ENCODE measurements around the gene L3MBTL4. TPM values are rescaled to one million over a fixed set of nuclear protein-coding genes. Genes with fewer than 3 reads are reported as not detected.

L3MBTL4 gene
- total RNA-seq, 2 experiments from 2014 or later = 0.20 TPM; not detected in 1

DNA sequence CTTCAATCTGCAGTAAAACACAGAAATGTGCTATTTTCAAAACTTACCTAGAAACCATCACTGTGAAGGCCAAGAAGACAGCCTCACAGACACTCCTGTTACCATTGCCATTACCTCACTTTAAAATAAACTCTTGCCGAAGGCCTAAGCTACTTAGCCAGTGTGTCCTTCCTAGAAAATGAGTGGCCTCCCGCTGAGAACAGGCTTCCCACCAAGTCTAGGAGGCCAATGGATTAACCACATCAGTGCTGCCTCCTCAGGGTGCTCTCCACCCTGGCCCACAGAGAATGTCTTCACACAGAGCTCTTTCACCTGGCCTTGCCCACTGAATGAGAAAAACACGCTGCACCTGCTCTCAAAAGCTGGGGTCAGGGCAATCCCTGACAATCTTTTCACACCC, 47.5 kb downstream of the L3MBTL4 start:
- CTCF ChIA-PET = no interaction called here
- Mint-ChIP-seq H3K27me3 (no peaks in the 10 kb centered on the region), H3K27ac (no peak overlapping the region), H3K4me1 (no peaks in the 10 kb centered on the region), H3K36me3 (ENCODE audit: low read depth) (no peaks in the 10 kb centered on the region), H3K9me3 (peaks cover 9% of the 10 kb centered on the region), H3K4me3 (no peak overlapping the region)
- POLR2A ChIA-PET = no interaction called here
- no peak for DNase-seq

DNA sequence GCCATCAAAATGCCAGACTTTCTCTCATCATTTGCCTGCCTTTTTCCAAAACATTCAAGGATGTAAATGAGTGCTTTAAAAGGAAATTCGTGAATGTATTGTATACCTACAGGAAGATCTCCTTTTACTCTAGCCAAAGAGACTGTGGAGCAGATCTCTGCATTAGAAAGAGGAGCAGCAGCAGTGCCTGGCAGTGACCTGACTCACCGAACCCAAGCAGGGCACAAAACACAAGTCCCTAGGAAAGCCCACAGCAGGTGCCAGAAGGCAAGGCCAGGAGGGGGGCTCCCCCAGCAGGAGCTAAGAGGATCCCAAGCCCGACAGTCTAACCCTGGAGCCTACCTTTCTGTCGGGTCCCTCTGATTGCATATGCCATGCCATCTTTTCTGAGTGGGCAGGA, 47.9 kb downstream of the L3MBTL4 start:
- H3K27me3 Mint-ChIP-seq = no peaks in the 10 kb centered on the region
- no peak overlapping the region for H3K27ac Mint-ChIP-seq
- no peaks in the 10 kb centered on the region for H3K4me1 Mint-ChIP-seq
- no peaks in the 10 kb centered on the region for H3K36me3 Mint-ChIP-seq (ENCODE audit: low read depth)
- H3K4me3 Mint-ChIP-seq = no peak overlapping the region
- DNase-seq = no peak
- H3K9me3 Mint-ChIP-seq = peaks cover 9% of the 10 kb centered on the region
- ChIA-PET CTCF (no interaction called here), POLR2A (no interaction called here)

DNA sequence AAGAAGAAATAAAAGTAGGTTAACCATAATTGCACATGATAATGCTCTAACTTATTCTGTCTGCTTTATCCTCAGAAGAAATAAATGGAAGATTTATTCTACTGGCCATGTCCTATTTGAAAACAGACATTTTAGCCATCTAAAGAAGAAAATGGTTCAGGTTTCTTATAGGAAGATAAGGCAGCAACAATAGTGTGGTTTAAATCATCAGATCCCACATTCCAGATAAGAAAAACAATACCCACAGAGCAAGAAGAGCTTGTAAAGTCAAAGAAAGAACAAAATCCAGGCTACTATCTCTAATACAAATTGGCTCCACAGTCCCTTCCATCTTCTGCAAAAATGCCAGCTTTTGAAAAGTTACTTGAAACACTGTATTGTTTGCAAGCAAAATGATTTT, 49.3 kb downstream of the L3MBTL4 start:
- Mint-ChIP-seq H3K36me3 (ENCODE audit: low read depth) (no peaks in the 10 kb centered on the region), H3K4me1 (no peaks in the 10 kb centered on the region), H3K4me3 (no peak overlapping the region), H3K27ac (no peak overlapping the region), H3K27me3 (no peaks in the 10 kb centered on the region), H3K9me3 (peaks cover 13% of the 10 kb centered on the region)
- no peak for DNase-seq
- ChIA-PET CTCF (no interaction called here), POLR2A (no interaction called here)

DNA sequence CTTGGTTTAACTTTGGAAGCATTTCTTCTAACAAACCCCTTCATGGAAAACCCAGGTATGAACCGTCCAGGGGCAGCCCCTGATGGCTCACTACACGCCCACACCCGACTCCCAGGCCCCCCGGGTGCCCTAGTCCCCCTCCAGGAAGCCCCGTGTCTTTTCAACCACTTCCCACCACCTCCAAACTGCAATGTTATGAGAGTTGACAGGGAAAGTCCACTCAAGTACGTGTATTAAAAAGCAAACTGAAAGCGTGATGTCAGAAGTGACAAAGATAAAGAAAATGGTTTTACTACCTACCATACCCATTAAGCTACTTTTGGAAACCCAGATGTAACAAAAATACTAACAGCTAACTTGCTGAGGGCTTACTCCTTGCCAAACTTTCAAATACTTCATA, 51.5 kb downstream of the L3MBTL4 start:
- Mint-ChIP-seq H3K4me3 (no peak overlapping the region), H3K27ac (no peak overlapping the region), H3K36me3 (ENCODE audit: low read depth) (no peaks in the 10 kb centered on the region), H3K9me3 (peaks cover 9% of the 10 kb centered on the region), H3K27me3 (no peaks in the 10 kb centered on the region), H3K4me1 (no peaks in the 10 kb centered on the region)
- ChIA-PET POLR2A (no interaction called here), CTCF (no interaction called here)
- no peak for DNase-seq

DNA sequence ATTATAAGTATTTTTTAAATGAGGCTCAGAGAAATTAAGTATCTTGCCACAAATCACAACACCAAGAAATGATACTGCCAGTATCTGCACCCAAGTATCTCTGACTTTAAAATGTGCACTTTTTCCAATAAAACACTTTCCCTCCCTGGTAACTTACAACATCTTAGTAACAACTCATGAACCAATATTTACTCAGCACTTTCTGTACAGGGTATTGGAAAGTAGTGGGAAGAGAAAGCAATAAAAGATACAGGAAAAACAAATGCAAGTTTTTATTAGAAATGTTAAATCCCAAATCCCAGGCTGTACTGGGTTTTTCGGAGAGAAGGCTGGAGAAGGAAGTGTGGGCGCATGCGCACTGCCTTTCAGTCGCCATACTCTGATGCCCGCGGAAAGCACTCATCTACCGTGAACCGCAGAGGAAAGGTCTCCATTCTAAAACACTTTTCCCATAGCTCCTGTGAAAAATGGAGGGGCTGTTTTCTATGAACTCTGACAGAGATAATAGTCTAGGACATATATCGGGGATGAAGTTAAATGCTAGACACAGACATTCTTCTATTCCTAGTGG, 52.1 kb downstream of the L3MBTL4 start:
- Mint-ChIP-seq H3K36me3 (ENCODE audit: low read depth) (no peaks in the 10 kb centered on the region), H3K9me3 (peaks cover 11% of the 10 kb centered on the region), H3K4me1 (no peaks in the 10 kb centered on the region), H3K27me3 (no peaks in the 10 kb centered on the region), H3K27ac (no peak overlapping the region), H3K4me3 (no peak overlapping the region)
- ChIA-PET POLR2A (no interaction called here), CTCF (no interaction called here)
- DNase-seq = no peak

DNA sequence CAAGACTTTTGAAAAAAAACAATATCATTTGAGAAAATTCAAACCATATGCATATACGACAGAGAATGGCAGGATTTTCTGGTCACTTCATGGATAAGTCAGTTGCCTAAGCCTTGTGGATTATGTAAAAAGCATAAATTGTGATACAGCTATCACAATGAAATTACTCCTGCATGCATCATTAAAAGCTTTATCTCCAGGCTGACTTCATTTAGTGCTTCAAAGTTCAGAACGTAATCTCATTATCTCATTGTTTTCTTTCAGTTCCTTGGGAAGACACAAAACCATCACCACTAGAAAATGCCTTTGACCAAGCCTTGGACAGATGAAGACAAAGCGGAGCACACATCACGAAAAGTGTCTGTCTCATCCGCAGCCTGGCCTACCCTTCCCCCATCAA, 57.0 kb downstream of the L3MBTL4 start:
- no peak overlapping the region for H3K27ac Mint-ChIP-seq
- H3K36me3 Mint-ChIP-seq (ENCODE audit: low read depth) = no peaks in the 10 kb centered on the region
- ChIA-PET POLR2A (no interaction called here), CTCF (no interaction called here)
- H3K4me1 Mint-ChIP-seq = no peaks in the 10 kb centered on the region
- H3K4me3 Mint-ChIP-seq = no peak overlapping the region
- H3K9me3 Mint-ChIP-seq = peaks cover 10% of the 10 kb centered on the region
- no peaks in the 10 kb centered on the region for H3K27me3 Mint-ChIP-seq
- DNase-seq = no peak

DNA sequence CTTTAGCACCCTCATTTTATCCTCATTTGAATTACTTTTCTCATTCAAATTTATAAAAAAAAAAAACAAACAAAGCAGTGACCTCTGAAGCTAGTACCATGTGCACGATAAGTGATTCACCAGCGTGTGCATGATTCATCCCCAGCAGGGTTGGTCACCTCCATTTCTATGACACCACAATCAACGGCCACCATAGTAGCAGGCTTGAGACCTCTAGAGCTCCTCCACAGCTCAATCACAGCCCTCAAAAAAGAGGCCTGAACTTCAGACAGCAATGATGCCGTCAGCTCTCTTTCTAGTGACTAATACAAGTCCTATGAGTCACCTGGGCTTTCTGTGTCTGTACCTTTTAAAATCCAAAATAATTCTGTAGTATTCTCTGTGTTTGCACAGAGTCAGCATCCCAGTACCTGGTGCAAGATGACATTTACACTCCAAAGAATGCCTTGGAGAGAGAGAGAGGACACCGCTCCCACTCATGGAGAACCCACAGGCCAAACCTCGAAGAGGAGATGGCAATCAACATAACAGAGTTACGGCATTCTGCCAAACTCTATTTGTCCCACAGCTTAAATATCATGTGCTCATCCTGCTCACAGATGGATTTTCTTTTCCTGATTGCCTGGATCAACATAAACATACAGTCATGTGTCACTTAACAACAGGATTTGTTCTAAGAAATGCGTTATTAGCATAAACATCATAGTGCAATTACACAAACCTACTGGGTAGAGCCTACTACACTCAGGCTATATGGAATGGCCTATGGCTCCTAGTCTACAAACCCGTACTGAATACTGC, 58.7 kb downstream of the L3MBTL4 start:
- H3K27ac Mint-ChIP-seq = no peak overlapping the region
- ChIA-PET CTCF (no interaction called here), POLR2A (no interaction called here)
- H3K4me3 Mint-ChIP-seq = no peak overlapping the region
- no peaks in the 10 kb centered on the region for H3K36me3 Mint-ChIP-seq (ENCODE audit: low read depth)
- DNase-seq = no peak
- no peaks in the 10 kb centered on the region for H3K27me3 Mint-ChIP-seq
- peaks cover 4% of the 10 kb centered on the region for H3K9me3 Mint-ChIP-seq
- no peaks in the 10 kb centered on the region for H3K4me1 Mint-ChIP-seq

DNA sequence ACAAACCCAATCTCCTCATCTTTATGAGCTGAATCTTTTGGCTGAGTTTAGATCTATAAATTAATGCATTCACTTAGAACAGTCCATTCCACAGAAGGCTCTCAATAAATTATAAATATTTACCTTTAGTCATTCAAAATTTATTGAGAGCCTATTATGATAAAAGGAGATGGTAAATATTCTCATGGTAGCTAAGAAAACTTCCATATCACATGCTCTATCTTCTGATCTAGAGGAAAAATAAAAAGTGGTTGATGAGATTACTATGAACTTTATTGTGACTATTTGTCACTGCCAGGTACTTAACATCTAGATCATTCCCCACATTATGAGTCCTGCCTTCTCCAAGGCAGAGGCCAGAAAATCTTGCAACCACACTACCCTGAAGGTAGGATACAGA, 62.4 kb downstream of the L3MBTL4 start:
- no peak overlapping the region for H3K27ac Mint-ChIP-seq
- H3K36me3 Mint-ChIP-seq (ENCODE audit: low read depth) = no peaks in the 10 kb centered on the region
- peaks cover 4% of the 10 kb centered on the region for H3K9me3 Mint-ChIP-seq
- H3K4me1 Mint-ChIP-seq = no peaks in the 10 kb centered on the region
- no peaks in the 10 kb centered on the region for H3K27me3 Mint-ChIP-seq
- no peak for DNase-seq
- ChIA-PET POLR2A (no interaction called here), CTCF (no interaction called here)
- H3K4me3 Mint-ChIP-seq = no peak overlapping the region

DNA sequence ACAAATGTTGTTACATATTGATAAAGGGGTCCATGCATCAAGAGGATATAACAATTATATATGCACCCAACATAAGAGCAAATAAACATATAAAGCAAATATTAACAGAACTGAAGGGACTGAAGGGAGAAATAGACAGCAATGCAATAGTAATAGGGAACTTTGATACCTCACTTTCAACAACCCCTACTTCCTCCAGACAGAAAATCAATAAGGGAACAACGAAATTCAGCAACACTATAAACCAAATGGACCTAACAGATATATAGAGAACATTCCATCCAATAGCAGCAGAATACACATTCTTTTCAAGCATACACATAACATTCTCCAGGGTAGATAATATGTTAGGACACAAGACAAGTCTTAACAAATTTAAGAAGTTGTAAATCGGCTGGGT, 71.7 kb downstream of the L3MBTL4 start:
- no peak for DNase-seq
- no peak overlapping the region for H3K4me3 Mint-ChIP-seq
- no peaks in the 10 kb centered on the region for H3K27me3 Mint-ChIP-seq
- POLR2A ChIA-PET = no interaction called here
- no peak overlapping the region for H3K27ac Mint-ChIP-seq
- H3K9me3 Mint-ChIP-seq = peaks cover 13% of the 10 kb centered on the region
- CTCF ChIA-PET = interaction anchor here (0.6 kb wide), 1 partner anchor 14 kb away, joined by 3 read pairs; no protein-coding TSS in a partner anchor
- no peaks in the 10 kb centered on the region for H3K4me1 Mint-ChIP-seq
- no peaks in the 10 kb centered on the region for H3K36me3 Mint-ChIP-seq (ENCODE audit: low read depth)

DNA sequence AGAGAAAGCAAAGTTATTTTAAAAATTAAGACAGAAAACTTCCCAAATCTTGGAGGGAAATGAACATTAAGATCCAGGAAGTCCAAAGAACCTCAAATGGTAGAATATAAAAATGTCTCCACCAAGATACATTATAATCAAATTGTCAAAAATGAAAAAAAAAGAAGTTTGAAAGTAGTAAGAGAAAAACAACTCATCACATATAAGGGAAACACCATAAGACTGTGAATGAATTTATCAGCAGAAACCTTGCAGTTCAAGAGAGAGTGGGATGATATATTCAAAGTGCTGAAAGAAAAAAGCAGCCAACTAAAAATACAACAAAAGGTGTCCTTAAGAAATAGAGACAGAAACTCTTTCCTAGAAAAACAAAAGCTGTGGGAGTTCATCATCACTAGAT, 73.0 kb downstream of the L3MBTL4 start:
- ChIA-PET CTCF (no interaction called here), POLR2A (no interaction called here)
- Mint-ChIP-seq H3K4me3 (no peak overlapping the region), H3K27ac (no peak overlapping the region), H3K27me3 (no peaks in the 10 kb centered on the region), H3K9me3 (peaks cover 11% of the 10 kb centered on the region), H3K36me3 (ENCODE audit: low read depth) (no peaks in the 10 kb centered on the region), H3K4me1 (no peaks in the 10 kb centered on the region)
- no peak for DNase-seq

DNA sequence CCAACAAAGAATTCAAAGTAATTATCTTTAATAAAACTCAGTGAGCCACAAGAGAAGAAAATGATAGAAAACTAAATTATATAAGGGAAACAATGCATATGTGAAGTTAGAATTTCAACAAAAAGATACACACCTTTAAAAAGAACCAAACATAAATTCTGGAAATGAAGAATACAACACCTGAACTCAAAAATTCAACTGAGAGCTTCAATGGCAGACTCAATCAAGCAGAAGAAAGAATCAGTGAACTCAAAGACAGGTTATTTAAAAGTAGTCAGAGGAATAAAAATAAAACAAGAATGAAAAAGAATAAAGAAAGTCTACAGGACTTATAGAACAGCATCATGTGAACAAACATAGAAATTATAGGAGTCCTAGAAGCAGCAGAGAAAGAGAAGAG, 73.4 kb downstream of the L3MBTL4 start:
- Mint-ChIP-seq H3K27me3 (no peaks in the 10 kb centered on the region), H3K36me3 (ENCODE audit: low read depth) (no peaks in the 10 kb centered on the region), H3K4me3 (no peak overlapping the region), H3K27ac (no peak overlapping the region), H3K4me1 (no peaks in the 10 kb centered on the region), H3K9me3 (peaks cover 11% of the 10 kb centered on the region)
- ChIA-PET POLR2A (no interaction called here), CTCF (no interaction called here)
- DNase-seq = no peak

DNA sequence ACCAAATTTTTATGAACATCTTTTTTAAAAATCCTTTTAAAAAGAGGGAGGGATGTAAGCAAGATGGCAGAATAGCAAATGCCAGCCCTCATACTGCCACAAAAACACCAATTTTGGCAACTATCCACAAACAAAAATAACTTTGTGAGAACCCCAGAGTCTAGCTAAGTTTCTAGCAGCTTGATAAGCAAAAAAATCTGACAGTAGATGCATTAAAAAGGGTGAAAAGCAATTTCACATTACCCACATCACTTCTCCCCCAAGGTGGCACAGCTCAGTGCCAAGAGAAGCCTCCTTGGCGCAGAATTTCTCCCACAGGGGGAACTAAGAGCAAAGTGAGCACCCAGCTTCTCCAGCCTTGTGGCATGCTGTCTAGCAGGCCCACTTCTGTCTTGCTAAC, 74.6 kb downstream of the L3MBTL4 start:
- peaks cover 11% of the 10 kb centered on the region for H3K9me3 Mint-ChIP-seq
- no peak overlapping the region for H3K4me3 Mint-ChIP-seq
- no peaks in the 10 kb centered on the region for H3K4me1 Mint-ChIP-seq
- no peaks in the 10 kb centered on the region for H3K27me3 Mint-ChIP-seq
- H3K36me3 Mint-ChIP-seq (ENCODE audit: low read depth) = no peaks in the 10 kb centered on the region
- ChIA-PET CTCF (no interaction called here), POLR2A (no interaction called here)
- DNase-seq = no peak
- no peak overlapping the region for H3K27ac Mint-ChIP-seq

DNA sequence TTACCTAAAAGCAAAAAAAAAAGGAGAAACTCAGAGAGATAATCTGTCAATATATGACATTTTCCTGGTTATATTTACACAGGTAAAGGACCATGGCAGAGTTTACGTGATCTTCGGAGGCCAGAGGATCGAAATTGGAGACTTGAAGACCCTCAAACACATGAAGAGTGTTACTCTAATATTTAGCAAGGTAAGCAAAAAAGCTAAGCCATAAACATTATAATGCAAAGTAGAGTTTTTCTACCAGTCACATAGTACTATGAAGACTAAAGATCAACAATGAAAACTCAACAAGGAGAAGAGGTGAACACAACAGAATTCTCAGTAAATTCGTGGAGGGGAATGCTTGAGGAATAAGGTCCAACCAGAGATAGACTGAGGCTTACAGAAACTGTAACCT, 78.5 kb downstream of the L3MBTL4 start:
- Mint-ChIP-seq H3K4me3 (no peak overlapping the region), H3K27me3 (no peaks in the 10 kb centered on the region), H3K36me3 (ENCODE audit: low read depth) (no peaks in the 10 kb centered on the region), H3K27ac (no peak overlapping the region), H3K9me3 (peaks cover 9% of the 10 kb centered on the region), H3K4me1 (no peaks in the 10 kb centered on the region)
- POLR2A ChIA-PET = no interaction called here
- CTCF ChIA-PET = no interaction called here
- DNase-seq = no peak

DNA sequence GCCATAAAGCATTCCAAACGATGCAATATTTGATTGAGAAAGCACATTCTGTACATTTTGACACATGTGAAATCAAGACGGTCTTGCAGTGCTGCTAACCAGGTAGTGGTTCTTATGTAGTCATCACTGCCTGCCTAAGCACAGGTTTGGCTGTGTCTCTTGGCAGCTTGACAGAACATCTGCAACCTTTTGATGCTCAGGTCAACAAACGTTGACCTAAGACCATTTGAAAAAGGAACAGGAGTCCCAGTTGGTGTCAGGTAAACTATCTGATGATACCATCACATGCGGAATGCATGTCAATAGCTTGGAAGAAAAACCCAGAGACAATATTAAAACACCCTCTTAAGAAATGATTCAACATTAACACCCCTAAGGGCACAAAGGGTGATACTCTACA, 80.7 kb downstream of the L3MBTL4 start:
- Mint-ChIP-seq H3K27ac (no peak overlapping the region), H3K4me1 (no peaks in the 10 kb centered on the region), H3K36me3 (ENCODE audit: low read depth) (no peaks in the 10 kb centered on the region), H3K27me3 (no peaks in the 10 kb centered on the region), H3K4me3 (no peak overlapping the region), H3K9me3 (peaks cover 10% of the 10 kb centered on the region)
- POLR2A ChIA-PET = no interaction called here
- no peak for DNase-seq
- CTCF ChIA-PET = no interaction called here
